GM13977 (cell line): ENCODE data around the gene PM20D1.

Experiments
- DNase-seq: peaks from one replicate; pipeline ENCODE4 v3.0.0; 2012; ENCODE audit warnings: low spot score
- in situ Hi-C: fragments of 300-500 bp; cut with MboI; formaldehyde crosslinking; loops from one replicate; pipeline ENCODE4 v1.12.0; 2022; ENCODE audit warnings: low sequenced_read_pairs, low pct_unique_long_range_greater_than_20kb, mixed read lengths, inconsistent platforms; ENCODE audit not compliant: unreplicated experiment
- TF ChIP-seq, protein P1 (sequence below): IDR thresholded peaks from 2 replicates; pipeline ENCODE4 v1.5.1; 2012; ENCODE audit warnings: mild to moderate bottlenecking, control low read depth; ENCODE audit not compliant: insufficient read depth; ENCODE audit errors: extremely low read depth, missing control alignments

The PM20D1 gene

DNA sequence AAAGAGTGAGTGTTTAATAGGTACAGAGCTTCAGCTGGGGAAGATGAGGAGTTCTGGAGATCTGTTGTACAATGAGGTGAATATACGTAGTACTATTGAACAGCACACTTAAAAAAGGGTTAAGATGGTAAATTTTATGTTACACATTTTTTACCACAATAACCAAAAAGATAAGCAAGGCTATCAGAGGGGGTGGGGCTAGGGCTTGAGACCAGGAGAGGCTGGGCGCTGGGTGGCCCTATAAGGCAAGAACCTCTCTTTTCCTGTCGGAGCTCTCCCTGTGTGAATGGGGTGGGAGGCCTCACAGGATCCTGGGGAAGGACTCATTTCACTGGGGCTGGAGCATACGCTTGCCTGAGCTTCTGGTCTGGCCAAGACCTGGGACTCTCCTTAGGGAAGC, 45.9 kb downstream of the PM20D1 start:
- TF ChIP-seq, protein P1, sequence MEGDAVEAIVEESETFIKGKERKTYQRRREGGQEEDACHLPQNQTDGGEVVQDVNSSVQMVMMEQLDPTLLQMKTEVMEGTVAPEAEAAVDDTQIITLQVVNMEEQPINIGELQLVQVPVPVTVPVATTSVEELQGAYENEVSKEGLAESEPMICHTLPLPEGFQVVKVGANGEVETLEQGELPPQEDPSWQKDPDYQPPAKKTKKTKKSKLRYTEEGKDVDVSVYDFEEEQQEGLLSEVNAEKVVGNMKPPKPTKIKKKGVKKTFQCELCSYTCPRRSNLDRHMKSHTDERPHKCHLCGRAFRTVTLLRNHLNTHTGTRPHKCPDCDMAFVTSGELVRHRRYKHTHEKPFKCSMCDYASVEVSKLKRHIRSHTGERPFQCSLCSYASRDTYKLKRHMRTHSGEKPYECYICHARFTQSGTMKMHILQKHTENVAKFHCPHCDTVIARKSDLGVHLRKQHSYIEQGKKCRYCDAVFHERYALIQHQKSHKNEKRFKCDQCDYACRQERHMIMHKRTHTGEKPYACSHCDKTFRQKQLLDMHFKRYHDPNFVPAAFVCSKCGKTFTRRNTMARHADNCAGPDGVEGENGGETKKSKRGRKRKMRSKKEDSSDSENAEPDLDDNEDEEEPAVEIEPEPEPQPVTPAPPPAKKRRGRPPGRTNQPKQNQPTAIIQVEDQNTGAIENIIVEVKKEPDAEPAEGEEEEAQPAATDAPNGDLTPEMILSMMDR, result no peak
- in situ Hi-C loops, result no loop called here
- DNase-seq, result no peak

DNA sequence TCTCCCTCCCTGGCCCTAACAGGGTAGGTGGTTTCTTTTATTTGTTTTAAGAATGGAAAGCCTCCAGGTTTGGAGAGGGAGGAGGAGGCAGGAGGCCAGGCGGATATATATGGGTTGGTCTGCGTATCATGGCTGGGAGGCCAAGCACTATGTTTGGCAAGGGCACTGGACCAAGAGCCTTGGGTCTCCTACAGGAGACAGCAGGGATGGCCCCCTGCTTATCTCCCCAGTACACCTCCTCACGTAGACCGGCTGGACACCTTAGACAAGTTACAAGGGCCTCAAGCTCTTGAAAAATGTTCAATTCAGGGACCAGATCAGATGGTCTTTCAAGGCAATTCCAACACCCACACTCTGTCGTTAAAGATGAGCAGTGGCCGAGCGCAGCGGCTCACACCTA, 47.9 kb downstream of the PM20D1 start:
- in situ Hi-C loops, result no loop called here
- DNase-seq, result no peak
- TF ChIP-seq, protein P1, result no peak

DNA sequence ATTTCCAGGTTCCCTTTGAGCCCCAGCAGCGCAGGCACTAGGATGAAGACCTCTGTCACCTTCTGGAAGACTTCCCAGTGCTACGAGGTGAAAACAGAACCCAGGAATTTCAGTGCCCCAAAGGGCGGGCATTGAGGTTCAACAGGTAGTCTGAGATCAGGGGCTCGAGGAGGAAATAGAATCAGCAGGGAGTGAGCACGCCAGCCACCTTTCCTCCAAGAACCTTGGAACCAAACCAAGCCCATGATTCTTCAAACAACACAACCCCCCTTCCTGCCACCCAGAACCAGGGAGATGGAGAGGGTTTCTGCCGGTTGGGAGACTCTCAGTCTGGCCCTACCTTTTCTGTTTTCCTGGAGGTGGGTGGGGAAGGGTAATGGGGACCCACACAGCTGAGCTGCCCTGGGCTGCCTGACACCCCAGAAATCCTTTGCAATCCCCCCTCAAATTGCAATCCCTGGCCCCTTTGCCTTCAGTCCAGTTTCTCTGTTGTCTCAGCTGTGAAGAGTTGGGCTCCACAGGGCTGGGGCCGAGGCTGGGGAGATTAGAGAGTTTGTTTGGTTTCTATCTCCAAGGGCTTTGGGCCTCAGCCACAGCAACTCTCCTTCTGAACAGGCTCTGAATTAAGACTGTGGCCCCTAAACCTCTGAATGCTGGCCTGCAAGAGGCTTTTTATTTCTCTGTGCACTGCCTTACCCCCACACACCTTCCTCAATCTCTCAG, 48.8 kb downstream of the PM20D1 start:
- no peak for DNase-seq
- TF ChIP-seq, protein P1, result no peak
- in situ Hi-C loops, result no loop called here

DNA sequence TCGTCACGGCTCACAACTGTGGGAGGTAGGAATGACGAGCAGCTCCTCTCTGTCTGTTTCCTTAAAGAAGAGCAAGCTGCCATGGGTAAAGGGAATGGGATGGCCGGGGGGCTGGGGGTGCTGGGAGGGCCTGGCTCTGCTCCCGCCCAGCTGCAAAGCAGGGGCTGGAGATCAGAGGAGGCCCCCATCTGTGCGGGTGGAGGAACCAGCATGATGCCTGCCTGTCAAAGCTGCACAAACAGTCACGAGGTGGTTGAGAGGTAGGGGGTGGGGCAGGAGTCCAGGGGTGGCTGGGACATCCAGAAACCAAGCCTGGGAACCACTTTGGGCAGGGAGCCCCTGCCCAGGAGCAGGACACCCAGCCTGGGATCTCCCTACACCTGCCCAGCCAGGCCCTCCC, 49.5 kb downstream of the PM20D1 start:
- DNase-seq, result no peak
- TF ChIP-seq, protein P1, result no peak
- in situ Hi-C loops, result no loop called here

DNA sequence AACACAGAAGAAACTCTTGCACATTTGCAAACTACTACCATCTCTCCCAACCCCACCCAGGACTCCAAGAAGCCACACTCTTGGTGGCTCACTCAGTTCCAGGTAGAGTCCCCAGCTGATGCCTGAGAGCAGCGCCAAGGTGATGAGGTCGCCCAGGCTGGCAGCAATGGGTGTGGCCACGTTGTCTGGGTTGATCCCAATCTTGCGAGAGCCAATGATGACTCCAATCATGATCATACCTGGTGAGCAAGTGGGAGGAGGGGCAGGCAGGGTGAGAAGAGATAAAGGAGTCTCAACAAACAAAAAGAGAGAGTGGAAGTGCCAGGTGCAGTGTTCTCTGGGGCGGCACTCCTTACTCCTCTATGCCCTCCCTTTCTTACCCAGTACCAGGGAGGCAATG, 51.4 kb downstream of the PM20D1 start:
- in situ Hi-C loops, result loop anchor here (10.0 to 25.0 kb wide), 2 partner anchors 186 to 314 kb away; partner anchors contain the start of gene AVPR1B
- TF ChIP-seq, protein P1, result no peak
- no peak for DNase-seq

DNA sequence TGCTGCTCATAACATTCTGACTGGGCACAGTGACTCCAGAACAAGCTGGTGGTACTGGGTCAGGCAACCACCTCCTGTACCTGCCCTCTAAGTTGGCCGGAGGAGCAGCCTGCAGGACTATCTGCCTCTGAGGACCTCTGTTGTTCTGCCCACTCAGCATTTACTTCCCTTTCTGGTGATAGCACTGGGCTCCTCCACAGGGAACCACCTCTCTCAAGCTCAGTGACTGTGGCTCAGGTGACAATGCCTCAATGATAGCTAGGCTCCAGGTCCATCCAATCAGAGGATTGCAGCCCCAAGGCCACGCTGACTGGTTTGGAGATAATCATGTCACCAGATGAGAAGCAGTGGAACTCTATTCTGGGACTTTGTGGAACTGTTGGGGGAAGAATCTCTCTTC, 52.8 kb downstream of the PM20D1 start:
- in situ Hi-C loops, result loop anchor here (10.0 to 25.0 kb wide), 2 partner anchors 188 to 315 kb away; partner anchors contain the start of gene AVPR1B
- no peak for DNase-seq
- TF ChIP-seq, protein P1, result no peak
